ENCODE data around the gene STK32B. TPM values are rescaled to one million over a fixed set of nuclear protein-coding genes. Genes with fewer than 3 reads are reported as not detected.

Gene STK32B
- total and polyA plus RNA-seq, 2 of the 8 experiments (the other 6 are each of a cell fraction or from before 2014, with no cell fraction given) = 2.3 to 2.5 TPM

- TF ChIP-seq CHD7 (IDR thresholded peaks at IDR 0.05; ENCODE audit: insufficient replicate concordance, low read length) = no peak
- TF ChIP-seq CREB1 (IDR thresholded peaks at IDR 0.05) = no peak
- TF ChIP-seq TAF1 (IDR thresholded peaks at IDR 0.05; ENCODE audit: low read depth, low read length) = no peak
- TF ChIP-seq RNF2 (IDR thresholded peaks at IDR 0.05; ENCODE audit: borderline replicate concordance, low read depth, low read length, missing control alignments, poor library complexity, severe bottlenecking) = no peak
- TF ChIP-seq GABPA (IDR thresholded peaks at IDR 0.05; ENCODE audit: borderline replicate concordance, insufficient read depth, low read length) = no peak
- TF ChIP-seq ATF2 (IDR thresholded peaks at IDR 0.05; ENCODE audit: low read length) = no peak
- no peak for TF ChIP-seq TAF7 (optimal IDR thresholded peaks at IDR 0.05; ENCODE audit: borderline replicate concordance, low read depth, low read length)
- TF ChIP-seq RAD21 (IDR thresholded peaks at IDR 0.05 in 1 of 2, conservative IDR thresholded peaks at IDR 0.05 in 1 of 2; ENCODE audit: low read depth in 2 of 2, low read length in 2 of 2) = no peak
These were observed 82.8 kb downstream of the STK32B start (continued) for GRCh38 chr4:5133933-5134594.

Data from H1 (cell line).